Measurements from ENCODE around the gene CUBN.

GRCh38 chr10:17146892-17147291, 17.3 kb upstream of the CUBN start:
- TF ChIP-seq REST (IDR thresholded peaks at IDR 0.05; ENCODE audit: insufficient replicate concordance, low read depth) = no peak
- TF ChIP-seq GABPA (IDR thresholded peaks at IDR 0.05; ENCODE audit: low read depth) = no peak
- no peak for TF ChIP-seq CTCF (IDR thresholded peaks at IDR 0.05; ENCODE audit: insufficient read depth, low read length)
